Measurements from ENCODE around the gene SLC16A10.

SLC16A10 gene

GRCh38 chr6:111278731-111279130 lies 191.4 kb downstream of the SLC16A10 start:
- TF ChIP-seq POLR2AphosphoS5 (IDR thresholded peaks at IDR 0.05; ENCODE audit: low read depth, low read length): no peak
- no peak for TF ChIP-seq TAF1 (IDR thresholded peaks at IDR 0.05; ENCODE audit: borderline replicate concordance, insufficient read depth, low read length)
- no peak for TF ChIP-seq FOXP2 (optimal IDR thresholded peaks at IDR 0.05; ENCODE audit: borderline replicate concordance, extremely low read depth, extremely low read length, insufficient read depth)
- TF ChIP-seq, protein P1, sequence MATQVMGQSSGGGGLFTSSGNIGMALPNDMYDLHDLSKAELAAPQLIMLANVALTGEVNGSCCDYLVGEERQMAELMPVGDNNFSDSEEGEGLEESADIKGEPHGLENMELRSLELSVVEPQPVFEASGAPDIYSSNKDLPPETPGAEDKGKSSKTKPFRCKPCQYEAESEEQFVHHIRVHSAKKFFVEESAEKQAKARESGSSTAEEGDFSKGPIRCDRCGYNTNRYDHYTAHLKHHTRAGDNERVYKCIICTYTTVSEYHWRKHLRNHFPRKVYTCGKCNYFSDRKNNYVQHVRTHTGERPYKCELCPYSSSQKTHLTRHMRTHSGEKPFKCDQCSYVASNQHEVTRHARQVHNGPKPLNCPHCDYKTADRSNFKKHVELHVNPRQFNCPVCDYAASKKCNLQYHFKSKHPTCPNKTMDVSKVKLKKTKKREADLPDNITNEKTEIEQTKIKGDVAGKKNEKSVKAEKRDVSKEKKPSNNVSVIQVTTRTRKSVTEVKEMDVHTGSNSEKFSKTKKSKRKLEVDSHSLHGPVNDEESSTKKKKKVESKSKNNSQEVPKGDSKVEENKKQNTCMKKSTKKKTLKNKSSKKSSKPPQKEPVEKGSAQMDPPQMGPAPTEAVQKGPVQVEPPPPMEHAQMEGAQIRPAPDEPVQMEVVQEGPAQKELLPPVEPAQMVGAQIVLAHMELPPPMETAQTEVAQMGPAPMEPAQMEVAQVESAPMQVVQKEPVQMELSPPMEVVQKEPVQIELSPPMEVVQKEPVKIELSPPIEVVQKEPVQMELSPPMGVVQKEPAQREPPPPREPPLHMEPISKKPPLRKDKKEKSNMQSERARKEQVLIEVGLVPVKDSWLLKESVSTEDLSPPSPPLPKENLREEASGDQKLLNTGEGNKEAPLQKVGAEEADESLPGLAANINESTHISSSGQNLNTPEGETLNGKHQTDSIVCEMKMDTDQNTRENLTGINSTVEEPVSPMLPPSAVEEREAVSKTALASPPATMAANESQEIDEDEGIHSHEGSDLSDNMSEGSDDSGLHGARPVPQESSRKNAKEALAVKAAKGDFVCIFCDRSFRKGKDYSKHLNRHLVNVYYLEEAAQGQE (IDR thresholded peaks at IDR 0.05; ENCODE audit: insufficient read depth in 1 of 2, low read depth in 2 of 2, low read length in 2 of 2): no peak
- no peak for TF ChIP-seq SIN3A (IDR thresholded peaks at IDR 0.05; ENCODE audit: borderline replicate concordance, insufficient read depth, low read length)

DNA sequence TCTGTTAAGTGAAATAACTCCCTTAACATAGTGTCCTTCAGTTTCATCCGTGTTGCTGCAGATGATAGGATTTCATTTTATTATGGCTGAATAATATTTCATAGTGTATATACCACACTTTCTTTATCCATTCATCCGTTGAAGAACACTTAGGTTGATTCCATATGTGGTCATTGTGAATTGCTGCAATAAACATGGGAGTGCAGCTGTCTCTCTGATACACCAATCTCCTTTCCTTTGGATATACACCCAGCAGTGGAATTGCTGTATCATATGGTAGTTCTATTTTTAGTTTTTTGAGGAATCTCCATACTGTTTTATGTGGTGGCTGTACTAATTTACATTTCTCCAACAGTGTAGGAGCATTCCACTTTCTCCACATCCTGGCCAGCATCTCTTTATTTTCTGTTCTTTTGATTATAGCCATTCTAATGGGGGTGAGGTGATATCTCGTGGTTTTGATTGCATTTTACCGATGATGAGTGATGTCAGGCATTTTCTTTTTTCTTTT lies 193.2 kb downstream of the SLC16A10 start:
- no peak for TF ChIP-seq TAF1 (IDR thresholded peaks at IDR 0.05; ENCODE audit: borderline replicate concordance, insufficient read depth, low read length)
- no peak for TF ChIP-seq SIN3A (IDR thresholded peaks at IDR 0.05; ENCODE audit: borderline replicate concordance, insufficient read depth, low read length)
- TF ChIP-seq, protein P1 (IDR thresholded peaks at IDR 0.05; ENCODE audit: insufficient read depth in 1 of 2, low read depth in 2 of 2, low read length in 2 of 2): no peak
- TF ChIP-seq POLR2AphosphoS5 (IDR thresholded peaks at IDR 0.05; ENCODE audit: low read depth, low read length): no peak
- no peak for TF ChIP-seq FOXP2 (optimal IDR thresholded peaks at IDR 0.05; ENCODE audit: borderline replicate concordance, extremely low read depth, extremely low read length, insufficient read depth)
